Loucy (cell line): ENCODE measurements around the gene LY86.

Source experiments
- CTCF ChIP-seq: fragments of 200-600 bp; sonication (generic); conservative IDR thresholded peaks from 2 replicates; pipeline ENCODE4 v1.5.1; 2014; ENCODE audit warnings: mild to moderate bottlenecking, antibody characterized with exemption, low read length
- EZH2phosphoT487 ChIP-seq: fragments of 200-600 bp; IDR thresholded peaks from 2 replicates; pipeline ENCODE4 v1.6.1; 2018; ENCODE audit warnings: antibody characterized with exemption, mild to moderate bottlenecking, moderate library complexity, borderline replicate concordance

GRCh38 chr6:6582131-6582530 is 6.4 kb upstream of the LY86 start:
- TF ChIP-seq CTCF, result no peak
- TF ChIP-seq EZH2phosphoT487, result no peak
